CD4-positive, alpha-beta T cell treated with Interleukin-10 for 1 hour (primary cell): ENCODE results near the gene A3GALT2.
"Not testable (repeated sequence)": the region's sequence is repeated elsewhere in the genome, so short reads cannot be mapped to it uniquely, and the experiment has no call there.

Experiments used
- DNase-seq: peaks from one replicate; pipeline ENCODE4 v3.0.0-alpha.2; 2020

Gene A3GALT2

GRCh38 chr1:33309351-33309750 is 11.5 kb downstream of the A3GALT2 start:
- DNase-seq = not testable (repeated sequence)

GRCh38 chr1:33307494-33307864 is 13.4 kb downstream of the A3GALT2 start:
- DNase-seq = no peak

GRCh38 chr1:33306653-33307493 is 14.0 kb downstream of the A3GALT2 start:
- no peak for DNase-seq

GRCh38 chr1:33305816-33306652 is 14.9 kb downstream of the A3GALT2 start:
- DNase-seq = no peak

GRCh38 chr1:33305016-33305415 is 15.9 kb downstream of the A3GALT2 start:
- DNase-seq = no peak

GRCh38 chr1:33302325-33302724 is 18.6 kb downstream of the A3GALT2 start:
- DNase-seq = peak; percentile 3

GRCh38 chr1:33301273-33301984 is 19.5 kb downstream of the A3GALT2 start:
- no peak for DNase-seq

GRCh38 chr1:33300673-33301072 is 20.2 kb downstream of the A3GALT2 start:
- DNase-seq = no peak

GRCh38 chr1:33299461-33300155 is 21.3 kb downstream of the A3GALT2 start:
- DNase-seq = no peak

- DNase-seq = peak; percentile 62
Observed at GRCh38 chr1:33298623-33299277, 22.1 kb downstream of the A3GALT2 start.

GRCh38 chr1:33297911-33298622 is 22.8 kb downstream of the A3GALT2 start:
- no peak for DNase-seq

GRCh38 chr1:33296824-33297223 is 24.1 kb downstream of the A3GALT2 start:
- DNase-seq = no peak

GRCh38 chr1:33296082-33296458 is 24.8 kb downstream of the A3GALT2 start:
- no peak for DNase-seq

- peak; percentile 87 for DNase-seq
Observed at GRCh38 chr1:33295450-33296081, 25.3 kb downstream of the A3GALT2 start.

- no peak for DNase-seq
Observed at GRCh38 chr1:33295023-33295422, 25.9 kb downstream of the A3GALT2 start.

- DNase-seq = no peak
Observed at GRCh38 chr1:33294071-33295010, 26.6 kb downstream of the A3GALT2 start.

- no peak for DNase-seq
Observed at GRCh38 chr1:33292726-33293340, 28.1 kb downstream of the A3GALT2 start.

GRCh38 chr1:33290615-33291014 is 30.3 kb downstream of the A3GALT2 start:
- DNase-seq = not testable (repeated sequence)

- no peak for DNase-seq
Observed at GRCh38 chr1:33289858-33290154, 31.1 kb downstream of the A3GALT2 start.
